COR-L47 (cell line): Measurements from ENCODE around the gene TAX1BP1.
A peak's percentile ranks its signal among the peaks of the same experiment; 100 is the strongest.
"Not testable (repeated sequence)": the region's sequence is repeated elsewhere in the genome, so short reads cannot be mapped to it uniquely, and the experiment has no call there.

Experiments
- DNase-seq: peaks from one replicate; lab custom pipeline; 2025; lab: John Stamatoyannopoulos, UW

Gene TAX1BP1

DNA sequence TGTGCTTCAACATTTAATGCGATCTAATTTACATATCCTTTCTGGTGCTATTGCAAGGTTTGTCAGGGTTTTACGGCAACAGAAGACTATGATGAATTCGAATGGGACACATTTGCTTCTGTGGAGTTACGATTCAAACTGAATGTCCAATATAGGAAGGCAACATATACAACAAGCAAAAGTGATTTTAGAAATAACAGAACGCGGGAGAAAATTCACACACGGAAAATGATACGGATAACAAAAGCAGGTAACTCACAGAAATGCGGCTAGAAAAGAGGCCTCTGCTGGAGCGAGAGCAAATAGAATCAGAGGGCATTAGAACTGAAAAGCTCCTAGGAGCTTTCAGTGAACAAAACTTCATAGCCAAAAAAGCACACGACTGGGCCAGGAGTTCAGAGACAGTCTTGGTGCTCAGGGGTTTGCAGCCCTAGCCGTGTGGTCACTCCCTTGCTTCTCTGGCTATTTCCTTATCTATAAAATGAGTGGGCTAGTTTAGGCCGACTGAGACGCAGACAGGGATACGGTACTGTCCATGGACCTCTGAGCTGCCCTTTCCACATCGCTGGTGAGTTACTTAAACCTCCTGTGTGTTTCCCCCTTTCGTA is 557 bp upstream of the TAX1BP1 start:
- no peak for DNase-seq

GRCh38 chr7:27740449-27741086 is 606 bp downstream of the TAX1BP1 start:
- peak; percentile 89 for DNase-seq

DNA sequence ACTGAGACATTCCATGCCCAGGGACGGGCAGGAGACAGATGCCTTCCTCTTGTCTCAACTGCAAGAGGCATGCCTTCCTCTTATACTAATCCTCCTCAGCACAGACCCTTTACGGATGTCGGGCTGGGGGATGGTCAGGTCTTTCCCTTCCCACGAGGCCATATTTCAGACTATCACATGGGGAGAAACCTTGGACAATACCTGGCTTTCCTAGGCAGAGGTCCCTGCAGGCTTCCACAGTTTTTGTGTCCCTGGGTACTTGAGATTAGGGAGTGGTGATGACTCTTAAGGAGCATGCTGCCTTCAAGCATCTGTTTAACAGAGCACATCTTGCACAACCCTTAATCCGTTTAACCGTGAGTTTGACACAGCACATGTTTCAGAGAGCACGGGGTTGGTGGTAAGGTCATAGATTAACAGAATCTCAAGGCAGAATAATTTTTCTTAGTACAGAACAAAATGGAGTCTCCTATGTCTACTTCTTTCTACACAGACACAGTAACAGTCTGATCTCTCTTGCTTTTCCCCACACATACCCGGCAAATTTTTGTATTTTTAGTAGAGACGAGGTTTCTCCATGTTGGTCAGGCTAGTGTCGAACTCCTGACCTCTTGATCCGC is 2.2 kb downstream of the TAX1BP1 start:
- not testable (repeated sequence) for DNase-seq

DNA sequence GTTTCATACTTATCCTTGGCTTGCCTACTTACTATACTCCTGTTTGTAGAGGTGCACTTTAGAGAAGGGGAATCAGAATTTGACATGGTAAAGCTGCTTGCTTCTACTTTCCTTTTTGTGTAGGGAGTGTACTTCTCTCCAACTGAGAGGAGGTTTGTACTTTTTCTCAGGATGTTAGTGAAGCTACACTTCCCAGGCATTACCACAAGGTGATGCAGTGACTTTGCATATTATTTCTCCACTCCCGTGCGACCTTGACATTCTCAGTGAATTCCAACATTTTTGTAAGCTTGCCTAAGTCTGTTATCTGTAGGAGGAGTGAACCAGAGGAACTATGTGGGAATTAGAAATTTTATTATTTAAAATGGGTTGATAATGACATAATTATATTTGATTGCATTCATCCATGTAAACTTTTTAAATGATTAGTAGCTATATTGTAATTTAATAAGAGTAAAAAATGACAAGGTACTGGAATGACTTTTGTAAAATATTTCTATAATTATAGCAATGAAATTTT is 5.2 kb downstream of the TAX1BP1 start:
- DNase-seq: peak; percentile 10

DNA sequence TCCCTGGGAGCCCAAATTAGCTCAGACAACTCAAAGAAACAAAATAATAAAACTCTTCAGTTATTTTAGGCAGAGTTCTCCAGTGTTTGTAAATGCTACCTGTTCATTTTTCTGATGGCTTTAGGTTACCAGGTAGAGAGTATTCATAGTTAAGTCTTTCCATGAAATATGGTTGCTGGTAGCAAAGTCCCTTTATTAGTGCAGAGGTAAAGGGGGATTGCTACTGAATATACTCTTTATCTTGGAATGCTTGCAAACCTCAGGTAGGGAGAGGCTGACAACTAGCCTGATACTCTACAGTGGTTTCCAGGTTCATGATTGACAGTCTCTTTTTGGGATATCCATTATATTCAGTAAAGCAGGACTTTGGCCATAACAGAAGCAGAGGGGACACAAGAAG is 6.5 kb downstream of the TAX1BP1 start:
- DNase-seq: no peak

DNA sequence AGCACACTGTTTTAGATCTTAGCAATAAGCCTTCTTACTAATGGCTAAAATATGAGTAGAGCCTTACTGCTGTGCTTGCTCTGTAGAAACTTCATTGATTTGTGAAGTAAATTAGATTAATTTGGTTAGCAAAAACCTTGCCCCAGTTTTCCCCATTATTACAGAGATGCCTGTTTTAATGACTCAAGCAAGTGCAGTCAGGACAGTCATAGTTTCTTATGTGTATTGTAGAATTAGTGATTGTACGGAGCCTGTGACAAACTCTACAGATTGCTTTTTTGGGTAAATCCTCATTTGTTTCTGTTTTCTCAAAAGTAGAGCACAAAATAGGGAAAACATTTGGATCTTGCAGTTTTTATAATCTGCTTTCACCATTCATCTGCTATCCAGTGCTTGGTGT is 7.0 kb downstream of the TAX1BP1 start:
- no peak for DNase-seq

GRCh38 chr7:27747589-27748368 is 7.8 kb downstream of the TAX1BP1 start:
- no peak for DNase-seq

DNA sequence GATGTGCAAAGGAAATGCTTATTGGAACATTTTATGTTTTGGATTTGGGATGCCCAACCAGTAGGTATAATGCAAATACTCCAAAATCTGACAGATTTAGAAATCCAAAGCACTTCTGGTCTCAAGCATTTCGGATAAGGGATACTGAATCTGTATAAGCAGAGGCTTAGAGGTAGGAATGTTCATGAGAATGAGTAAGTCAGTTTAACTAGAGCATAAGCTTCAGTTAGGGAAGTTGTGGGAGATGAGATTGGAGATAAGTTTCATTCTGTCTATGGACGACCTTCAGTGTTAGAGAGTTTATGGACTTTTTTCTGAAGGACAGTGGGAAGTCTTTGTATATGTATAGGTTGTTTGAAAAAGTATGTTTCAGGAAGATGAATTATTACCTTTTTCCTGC is 10.4 kb downstream of the TAX1BP1 start:
- no peak for DNase-seq

DNA sequence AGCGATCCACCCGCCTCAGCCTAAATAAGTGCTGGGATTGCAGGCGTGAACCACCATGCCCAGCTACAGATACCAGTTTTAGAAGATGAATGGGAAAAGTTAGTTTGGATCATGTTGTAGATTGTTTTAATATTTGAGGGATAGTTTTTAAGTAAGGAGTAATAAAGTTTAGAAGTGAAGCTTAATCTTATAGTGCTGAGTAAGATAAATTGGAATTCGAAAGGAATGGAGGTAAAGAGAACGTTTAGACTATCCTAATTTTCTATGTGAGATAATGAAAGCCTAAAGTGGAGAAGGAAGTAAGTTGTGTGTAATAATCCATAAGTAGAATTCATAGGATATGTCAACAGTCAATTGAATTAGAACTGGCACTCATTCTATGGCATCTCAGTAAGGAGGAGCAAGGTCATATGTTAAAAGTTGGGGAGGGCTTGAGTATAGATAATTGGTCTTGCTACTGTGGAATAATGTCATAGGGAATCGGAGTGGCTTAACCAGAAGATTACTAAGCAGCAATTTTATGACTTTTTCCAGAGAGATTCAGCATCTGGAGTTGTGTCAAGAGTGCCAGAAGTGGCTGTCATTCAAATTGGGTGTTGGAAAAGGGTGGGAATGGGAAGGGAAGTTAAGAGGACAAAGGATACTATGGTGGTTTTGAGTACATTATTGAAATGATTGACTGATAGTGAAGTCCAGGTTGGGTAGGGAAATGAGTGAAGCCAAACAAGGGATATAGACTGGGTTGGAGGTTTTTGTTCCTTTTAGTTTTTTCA is 12.1 kb downstream of the TAX1BP1 start:
- DNase-seq: no peak

GRCh38 chr7:27753863-27754262 is 13.9 kb downstream of the TAX1BP1 start:
- DNase-seq: no peak

- no peak for DNase-seq
Observed at GRCh38 chr7:27756298-27756697, 16.3 kb downstream of the TAX1BP1 start.

GRCh38 chr7:27759491-27759890 is 19.5 kb downstream of the TAX1BP1 start:
- no peak for DNase-seq

- no peak for DNase-seq
Observed at GRCh38 chr7:27762062-27762461, 22.1 kb downstream of the TAX1BP1 start.

- no peak for DNase-seq
Observed at GRCh38 chr7:27763983-27764508, 24.1 kb downstream of the TAX1BP1 start.

DNA sequence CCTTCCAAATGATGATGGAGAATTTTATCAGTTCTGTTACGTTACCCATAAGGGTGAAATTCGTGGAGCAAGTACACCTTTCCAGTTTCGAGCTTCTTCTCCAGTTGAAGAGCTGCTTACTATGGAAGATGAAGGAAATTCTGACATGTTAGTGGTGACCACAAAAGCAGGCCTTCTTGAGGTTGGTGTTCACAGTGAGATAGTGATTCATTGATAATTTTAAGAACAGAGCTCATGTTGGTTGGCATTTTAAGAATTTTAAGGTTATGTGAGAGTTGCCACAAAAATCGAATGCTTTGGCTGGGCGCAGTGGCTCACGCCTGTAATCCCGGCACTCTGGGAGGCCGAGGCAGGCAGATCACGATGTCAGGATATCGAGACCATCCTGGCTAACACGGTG is 25.9 kb downstream of the TAX1BP1 start:
- DNase-seq: no peak

- DNase-seq: no peak
Observed at GRCh38 chr7:27767374-27767773, 27.4 kb downstream of the TAX1BP1 start.

DNA sequence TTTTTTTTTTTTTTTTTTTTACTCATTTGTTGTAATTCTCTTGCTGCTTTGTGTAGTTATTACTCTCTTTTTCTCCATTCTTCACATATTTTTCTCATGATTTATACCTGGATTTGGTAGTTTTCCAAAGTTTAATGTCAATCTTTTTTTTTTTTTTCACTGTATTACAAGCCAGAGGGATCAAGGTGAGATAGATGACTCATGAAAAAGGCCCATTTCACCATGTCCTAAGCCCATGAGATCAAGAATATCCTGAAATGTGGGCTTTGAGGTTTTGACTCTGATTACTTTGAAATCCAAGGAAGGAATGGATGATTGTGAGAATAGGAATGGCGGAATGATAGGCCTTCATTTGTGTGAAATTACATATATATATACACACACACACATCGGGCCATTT is 31.1 kb downstream of the TAX1BP1 start:
- no peak for DNase-seq

DNA sequence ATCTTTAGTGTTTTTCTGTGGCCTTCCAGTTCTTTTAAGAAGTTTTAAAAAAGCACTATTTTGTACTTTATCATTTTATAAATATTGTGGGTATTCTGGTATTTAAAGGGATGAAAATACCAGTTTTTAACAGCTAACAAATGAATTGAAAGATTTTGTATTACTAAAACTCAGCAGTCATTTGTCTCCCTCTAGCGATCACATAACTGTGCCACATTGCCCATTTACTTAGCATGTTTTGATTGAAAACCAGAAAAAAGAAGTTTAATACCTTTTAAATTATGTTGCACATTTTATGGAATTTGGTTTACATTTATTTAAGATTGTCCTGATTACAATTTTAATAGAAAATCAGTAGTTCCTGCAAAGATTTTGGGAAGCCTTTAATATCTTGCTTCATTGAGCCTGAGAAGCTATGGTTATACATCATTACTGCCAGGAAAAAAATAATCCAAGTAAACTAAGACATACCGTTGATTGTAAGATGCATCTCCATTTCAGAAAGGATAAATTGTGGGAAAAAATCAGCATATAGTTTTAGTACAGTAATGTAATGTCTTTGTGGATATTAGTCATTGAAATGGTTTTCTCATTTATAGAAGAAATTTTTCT is 34.9 kb downstream of the TAX1BP1 start:
- DNase-seq: no peak

DNA sequence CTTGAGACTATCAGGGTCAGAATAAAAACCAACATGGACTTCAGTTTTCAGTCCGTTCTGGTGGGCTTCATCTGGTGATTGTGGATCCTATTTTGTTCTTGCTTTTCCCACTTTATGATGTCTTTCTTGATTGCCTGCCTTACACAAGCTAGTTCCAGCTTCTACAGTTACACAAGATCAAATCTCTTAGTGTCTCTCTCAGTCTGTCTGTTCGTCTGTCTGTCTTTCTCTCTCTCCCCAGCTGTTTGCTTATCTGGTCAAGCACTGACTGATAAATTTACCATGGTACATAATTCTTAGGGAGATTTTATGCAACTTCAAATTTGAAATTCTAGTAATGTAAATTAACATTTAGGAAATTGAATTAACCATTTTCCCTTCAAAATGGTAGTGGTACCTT is 35.8 kb downstream of the TAX1BP1 start:
- no peak for DNase-seq

DNA sequence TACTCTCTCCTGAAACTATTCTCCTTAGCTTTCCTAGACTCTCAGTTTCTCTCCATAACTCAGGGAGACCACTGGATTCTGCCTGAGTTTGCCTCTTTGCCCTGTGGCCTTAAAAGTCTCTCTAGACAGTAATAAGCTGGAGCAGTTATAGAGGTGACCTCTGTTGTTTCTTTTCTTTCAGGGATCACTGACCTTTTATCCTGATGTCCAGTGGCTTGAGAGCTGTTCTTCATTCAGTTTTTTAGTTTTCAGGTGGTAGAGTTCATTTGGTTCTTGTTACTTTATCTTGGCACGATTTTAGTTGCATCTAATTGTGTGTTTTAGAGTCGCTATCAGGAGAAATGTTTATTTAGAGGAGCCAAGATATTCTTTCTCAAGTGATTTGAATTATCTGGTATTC is 37.7 kb downstream of the TAX1BP1 start:
- DNase-seq: no peak

GRCh38 chr7:27779873-27780272 is 39.9 kb downstream of the TAX1BP1 start:
- no peak for DNase-seq
